EL (cell line): ENCODE results near the gene CAPN10.
A peak's percentile ranks its signal among the peaks of the same experiment; 100 is the strongest.

Source experiments
- DNase-seq: peaks from one replicate; pipeline ENCODE4 v3.0.0-alpha.2; 2016

CAPN10 gene

GRCh38 chr2:240626531-240627300 is 40.2 kb downstream of the CAPN10 start:
- DNase-seq, result no peak

GRCh38 chr2:240627736-240628506 is 41.4 kb downstream of the CAPN10 start:
- DNase-seq, result no peak

GRCh38 chr2:240628507-240628807 is 41.9 kb downstream of the CAPN10 start:
- DNase-seq, result no peak

GRCh38 chr2:240628808-240629618 is 42.5 kb downstream of the CAPN10 start:
- no peak for DNase-seq

- no peak for DNase-seq
These were observed 43.1 kb downstream of the CAPN10 start for GRCh38 chr2:240629619-240629967.

- no peak for DNase-seq
These were observed 43.6 kb downstream of the CAPN10 start for GRCh38 chr2:240629968-240630770.

GRCh38 chr2:240630771-240631547 is 44.4 kb downstream of the CAPN10 start:
- DNase-seq, result no peak

- DNase-seq, result no peak
These were observed 45.2 kb downstream of the CAPN10 start for GRCh38 chr2:240631548-240632305.

- no peak for DNase-seq
These were observed 45.8 kb downstream of the CAPN10 start for GRCh38 chr2:240632306-240632721.

GRCh38 chr2:240635121-240635997 is 48.8 kb downstream of the CAPN10 start:
- DNase-seq, result no peak

GRCh38 chr2:240635998-240636547 is 49.5 kb downstream of the CAPN10 start:
- DNase-seq, result no peak

GRCh38 chr2:240636563-240637115 is 50.1 kb downstream of the CAPN10 start:
- no peak for DNase-seq

GRCh38 chr2:240637116-240637900 is 50.8 kb downstream of the CAPN10 start:
- DNase-seq, result no peak

GRCh38 chr2:240637901-240638345 is 51.4 kb downstream of the CAPN10 start:
- no peak for DNase-seq

- DNase-seq, result no peak
These were observed 52.1 kb downstream of the CAPN10 start for GRCh38 chr2:240638512-240639160.

GRCh38 chr2:240639566-240639965 is 53.0 kb downstream of the CAPN10 start:
- DNase-seq, result no peak

GRCh38 chr2:240640939-240641338 is 54.4 kb downstream of the CAPN10 start:
- DNase-seq, result peak; percentile 21
